BJ (cell line): ENCODE results near the gene RPAP2. TPM values are rescaled to one million over a fixed set of nuclear protein-coding genes. Genes with fewer than 3 reads are reported as not detected.

Experiments
- CTCF ChIA-PET: fragments of 350-600 bp; formaldehyde crosslinking; extraction: SDS; loops from one replicate; lab custom pipeline; 2021; ENCODE audit warnings: antibody characterized with exemption, inconsistent platforms; lab: Yijun Ruan, JAX
- POLR2A ChIA-PET: fragments of 300-600 bp; sonication (Branson Sonifier 250); formaldehyde crosslinking; extraction: SDS; loops from one replicate; lab custom pipeline; 2021; ENCODE audit warnings: antibody characterized with exemption; lab: Charles Lee
- DNase-seq: peaks from one replicate; pipeline ENCODE4 v3.0.0-alpha.2; 2011; ENCODE audit warnings: low read depth
- H3K27me3 ChIP-seq: 2 replicates; pipeline ENCODE4 v1.6.0; 2011; ENCODE audit warnings: low read length; ENCODE audit not compliant: control insufficient read depth, insufficient read depth
- H3K36me3 ChIP-seq: 2 replicates; pipeline ENCODE4 v1.5.1; 2011; ENCODE audit warnings: low read length; ENCODE audit not compliant: control insufficient read depth, insufficient read depth
- H3K4me3 ChIP-seq: 2 replicates; pipeline ENCODE4 v1.5.1; 2011; ENCODE audit warnings: low read depth, mild to moderate bottlenecking, control low read depth, low read length
- polyA plus RNA-seq: library from polyadenylated mRNA; depleted of rRNA; stranded (reverse); fragments of >200 nt; gene quantifications from 2 replicates; pipeline ENCODE4 v1.2.3, GENCODE V29; 2011
- TF ChIP-seq, protein P1 (sequence below): IDR thresholded peaks from 2 replicates; pipeline ENCODE4 v1.5.1; 2011; ENCODE audit warnings: low read depth, mild to moderate bottlenecking, control low read depth, inconsistent platforms, low read length, moderate library complexity; ENCODE audit not compliant: insufficient read depth

Gene RPAP2
- polyA plus RNA-seq, 1 experiment = 4.0 TPM

DNA sequence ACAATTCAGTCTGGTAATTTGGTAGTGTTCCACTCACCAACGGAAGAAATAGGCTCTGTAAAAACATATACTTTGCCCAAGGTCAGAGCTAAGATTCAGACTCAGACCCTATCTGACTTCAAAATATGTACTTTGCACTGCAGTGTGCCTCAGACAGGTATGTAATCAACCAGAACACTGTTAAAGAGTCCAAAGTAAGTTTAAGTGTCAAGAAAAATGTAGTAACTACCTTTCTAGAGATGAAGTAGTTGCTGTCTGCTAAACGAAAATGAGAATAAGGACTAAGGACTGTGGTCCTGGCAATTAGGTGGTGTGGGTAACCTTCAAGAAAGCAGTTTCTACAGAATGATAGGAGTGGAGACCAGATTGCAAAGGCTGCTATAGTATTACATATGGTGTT, 61.1 kb downstream of the RPAP2 start:
- ChIA-PET POLR2A (no interaction called here), CTCF (no interaction called here)
- DNase-seq = no peak
- TF ChIP-seq, protein P1, sequence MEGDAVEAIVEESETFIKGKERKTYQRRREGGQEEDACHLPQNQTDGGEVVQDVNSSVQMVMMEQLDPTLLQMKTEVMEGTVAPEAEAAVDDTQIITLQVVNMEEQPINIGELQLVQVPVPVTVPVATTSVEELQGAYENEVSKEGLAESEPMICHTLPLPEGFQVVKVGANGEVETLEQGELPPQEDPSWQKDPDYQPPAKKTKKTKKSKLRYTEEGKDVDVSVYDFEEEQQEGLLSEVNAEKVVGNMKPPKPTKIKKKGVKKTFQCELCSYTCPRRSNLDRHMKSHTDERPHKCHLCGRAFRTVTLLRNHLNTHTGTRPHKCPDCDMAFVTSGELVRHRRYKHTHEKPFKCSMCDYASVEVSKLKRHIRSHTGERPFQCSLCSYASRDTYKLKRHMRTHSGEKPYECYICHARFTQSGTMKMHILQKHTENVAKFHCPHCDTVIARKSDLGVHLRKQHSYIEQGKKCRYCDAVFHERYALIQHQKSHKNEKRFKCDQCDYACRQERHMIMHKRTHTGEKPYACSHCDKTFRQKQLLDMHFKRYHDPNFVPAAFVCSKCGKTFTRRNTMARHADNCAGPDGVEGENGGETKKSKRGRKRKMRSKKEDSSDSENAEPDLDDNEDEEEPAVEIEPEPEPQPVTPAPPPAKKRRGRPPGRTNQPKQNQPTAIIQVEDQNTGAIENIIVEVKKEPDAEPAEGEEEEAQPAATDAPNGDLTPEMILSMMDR = no peak
- Histone ChIP-seq H3K4me3 (no peak overlapping the region), H3K36me3 (no peaks in the 10 kb centered on the region; the same call in 1 of the 2 replicates), H3K27me3 (no peaks in the 10 kb centered on the region)

- no peak for DNase-seq
- Histone ChIP-seq H3K27me3 (no peaks in the 10 kb centered on the region), H3K4me3 (no peak overlapping the region), H3K36me3 (no peaks in the 10 kb centered on the region; the same call in 1 of the 2 replicates)
- POLR2A ChIA-PET = no interaction called here
- TF ChIP-seq, protein P1 = no peak
- CTCF ChIA-PET = interaction anchor here (0.6 kb wide), 2 partner anchors 194 to 456 kb away, joined by 3 read pairs; no protein-coding TSS in a partner anchor
Measured at GRCh38 chr1:92362970-92363369, 64.1 kb downstream of the RPAP2 start.

DNA sequence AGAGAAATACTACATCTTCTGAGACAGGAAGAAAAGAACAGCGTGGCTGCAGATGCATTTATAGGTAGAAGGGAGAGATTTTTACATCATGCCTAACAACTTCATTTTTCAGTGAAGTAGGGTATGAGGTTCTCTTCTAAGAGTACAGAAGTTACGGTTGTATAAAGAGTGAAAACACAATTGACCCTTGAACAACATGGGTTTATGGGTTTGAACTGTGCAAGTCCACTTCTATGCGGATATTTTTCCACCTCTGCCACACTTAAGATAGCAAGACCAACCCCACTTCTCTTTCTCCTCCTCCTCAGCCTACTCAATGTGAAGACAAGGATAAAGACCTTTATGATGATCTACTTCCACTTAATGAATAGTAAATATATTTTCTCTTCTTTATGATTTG, 64.5 kb downstream of the RPAP2 start:
- ChIA-PET CTCF (interaction anchor here (0.6 kb wide), 1 partner anchor 455 kb away, joined by 3 read pairs; no protein-coding TSS in a partner anchor), POLR2A (no interaction called here)
- TF ChIP-seq, protein P1 = no peak

DNA sequence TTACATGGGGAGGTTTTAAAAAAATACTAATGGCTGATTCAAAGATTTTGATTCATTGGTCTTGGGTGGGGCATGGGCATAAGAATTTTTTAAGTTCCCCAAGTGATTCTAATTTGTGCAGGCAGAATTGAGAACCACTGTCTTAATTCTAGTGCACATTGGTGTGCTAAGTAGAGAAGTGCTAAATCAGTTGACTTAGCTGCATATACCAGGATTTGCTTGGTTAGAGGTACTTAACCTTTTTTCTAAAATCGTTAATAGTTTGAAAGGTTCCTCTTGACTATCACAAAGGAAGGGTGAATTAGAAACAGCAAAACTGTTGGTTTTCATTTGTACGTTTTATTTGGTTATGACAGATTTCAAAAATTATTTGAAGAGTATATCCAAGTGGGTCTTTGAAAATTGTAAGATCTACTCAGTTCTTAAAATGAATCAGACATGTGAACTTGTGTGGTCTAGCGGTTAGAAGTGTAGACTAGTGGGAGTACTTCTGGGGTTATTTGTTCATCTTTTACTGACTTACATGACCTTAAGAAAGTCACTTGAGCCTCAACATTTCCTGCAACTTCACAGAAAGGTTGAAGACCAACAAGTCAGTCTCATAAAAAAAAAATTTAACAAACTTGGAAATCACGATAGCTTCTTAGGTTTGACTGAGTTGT, 66.7 kb downstream of the RPAP2 start:
- CTCF ChIA-PET = no interaction called here
- no peak for DNase-seq
- POLR2A ChIA-PET = no interaction called here
- Histone ChIP-seq H3K27me3 (no peaks in the 10 kb centered on the region), H3K36me3 (no peaks in the 10 kb centered on the region; the same call in 1 of the 2 replicates), H3K4me3 (no peak overlapping the region)
- TF ChIP-seq, protein P1 = no peak

More for the DNA sequence above, 64.5 kb downstream of the RPAP2 start:
- H3K36me3 ChIP-seq = no peaks in the 10 kb centered on the region; the same call in 1 of the 2 replicates
- no peak overlapping the region for H3K4me3 ChIP-seq
- DNase-seq = no peak
- H3K27me3 ChIP-seq = no peaks in the 10 kb centered on the region

DNA sequence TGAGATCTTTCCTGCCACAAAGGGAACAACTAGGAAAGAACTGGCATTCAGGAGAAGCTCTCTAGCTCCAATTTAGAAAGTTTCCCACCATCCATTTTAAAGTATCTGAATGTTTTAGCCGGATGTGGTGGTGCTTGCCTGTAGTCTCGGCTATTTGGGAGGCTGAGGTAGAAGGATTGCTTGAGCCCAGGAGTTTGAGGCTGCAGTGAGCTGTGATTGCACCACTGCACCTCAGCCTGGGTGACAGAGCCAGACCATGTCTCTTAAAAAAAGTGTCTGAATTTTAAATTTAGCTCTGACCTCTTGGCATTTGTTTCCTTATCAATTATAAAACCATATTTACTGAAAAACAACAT, 67.2 kb downstream of the RPAP2 start:
- TF ChIP-seq, protein P1 = no peak
- CTCF ChIA-PET = interaction anchor here (0.6 kb wide), 1 partner anchor 856 kb away, joined by 3 read pairs; no protein-coding TSS in a partner anchor

More for the DNA sequence above, 67.2 kb downstream of the RPAP2 start:
- Histone ChIP-seq H3K4me3 (no peak overlapping the region), H3K36me3 (no peaks in the 10 kb centered on the region; the same call in 1 of the 2 replicates), H3K27me3 (no peaks in the 10 kb centered on the region)
- POLR2A ChIA-PET = no interaction called here
- DNase-seq = no peak
